IPS DF 4.7 (cell line): ENCODE data around the gene SEMA3B.
"Not testable (repeated sequence)": the region's sequence is repeated elsewhere in the genome, so short reads cannot be mapped to it uniquely, and the experiment has no call there.

Experiments
- DNase-seq: peaks from one replicate; pipeline ENCODE4 v3.0.0-alpha.2; 2013; ENCODE audit warnings: low spot score; ENCODE audit errors: extremely low read depth

SEMA3B gene

GRCh38 chr3:50293079-50293801, 24.3 kb downstream of the SEMA3B start:
- no peak for DNase-seq

DNA sequence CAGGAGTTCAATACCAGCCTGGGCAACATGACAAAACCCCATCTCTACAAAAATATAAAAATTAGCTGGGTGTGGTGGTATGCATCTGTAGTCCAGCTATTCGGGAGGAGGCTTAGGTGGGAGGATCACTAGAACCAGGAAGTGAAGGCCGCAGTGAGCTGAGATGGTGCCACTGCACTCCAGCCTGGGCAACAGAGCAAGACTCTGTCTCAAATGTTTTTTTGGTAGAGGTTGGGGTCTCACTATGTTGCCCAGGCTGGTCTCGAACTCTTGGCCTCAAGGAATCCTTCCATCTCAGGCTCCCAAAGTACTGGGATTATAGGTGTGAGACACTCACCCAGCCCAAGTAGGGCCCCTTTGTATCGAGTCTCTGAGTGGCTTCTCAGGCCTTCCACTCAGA, 25.1 kb downstream of the SEMA3B start:
- no peak for DNase-seq

DNA sequence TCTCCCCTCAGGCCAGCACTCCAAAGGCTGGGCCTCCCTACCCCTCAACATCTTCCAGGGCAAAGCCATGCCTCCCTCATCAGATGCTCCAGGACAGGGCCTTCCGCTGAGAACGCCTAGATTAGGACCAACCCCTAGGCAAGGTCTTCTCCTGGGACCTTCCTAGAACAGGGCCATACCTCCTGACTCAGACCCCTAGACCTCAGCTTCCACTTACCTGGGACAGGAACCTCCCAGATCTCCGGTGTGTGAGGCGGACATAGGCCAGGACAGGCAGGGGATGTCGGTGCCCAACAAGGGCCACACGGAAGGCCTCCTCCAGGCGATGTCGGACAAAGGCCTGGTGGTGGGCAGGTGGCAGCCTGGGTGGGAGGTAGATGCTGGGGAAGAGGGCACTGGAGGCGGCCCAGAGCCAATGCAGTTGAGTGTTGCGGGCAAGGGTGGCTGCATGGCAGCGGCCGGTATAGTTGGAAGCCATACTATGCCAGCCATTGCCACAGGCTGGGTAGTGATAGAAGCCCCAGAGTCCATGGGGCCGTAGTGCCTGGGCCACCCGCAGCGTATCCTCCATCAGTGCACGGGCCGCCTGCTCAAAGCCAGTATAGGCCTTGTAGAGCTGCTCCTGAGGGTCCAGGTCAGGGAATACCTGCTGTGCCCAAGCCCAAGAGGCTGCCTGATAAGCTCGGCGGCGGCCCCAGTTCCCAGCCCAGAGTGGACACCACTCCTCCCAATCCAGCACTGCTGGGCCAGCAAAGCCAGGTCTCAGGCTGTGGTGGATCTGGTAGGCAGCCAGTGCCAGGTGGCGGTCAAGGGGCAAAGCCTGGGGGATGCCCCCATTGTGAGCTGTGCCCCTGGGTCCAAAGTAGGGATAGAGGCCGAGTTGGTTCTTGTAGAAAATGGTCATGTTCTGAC, 25.8 kb downstream of the SEMA3B start:
- no peak for DNase-seq

DNA sequence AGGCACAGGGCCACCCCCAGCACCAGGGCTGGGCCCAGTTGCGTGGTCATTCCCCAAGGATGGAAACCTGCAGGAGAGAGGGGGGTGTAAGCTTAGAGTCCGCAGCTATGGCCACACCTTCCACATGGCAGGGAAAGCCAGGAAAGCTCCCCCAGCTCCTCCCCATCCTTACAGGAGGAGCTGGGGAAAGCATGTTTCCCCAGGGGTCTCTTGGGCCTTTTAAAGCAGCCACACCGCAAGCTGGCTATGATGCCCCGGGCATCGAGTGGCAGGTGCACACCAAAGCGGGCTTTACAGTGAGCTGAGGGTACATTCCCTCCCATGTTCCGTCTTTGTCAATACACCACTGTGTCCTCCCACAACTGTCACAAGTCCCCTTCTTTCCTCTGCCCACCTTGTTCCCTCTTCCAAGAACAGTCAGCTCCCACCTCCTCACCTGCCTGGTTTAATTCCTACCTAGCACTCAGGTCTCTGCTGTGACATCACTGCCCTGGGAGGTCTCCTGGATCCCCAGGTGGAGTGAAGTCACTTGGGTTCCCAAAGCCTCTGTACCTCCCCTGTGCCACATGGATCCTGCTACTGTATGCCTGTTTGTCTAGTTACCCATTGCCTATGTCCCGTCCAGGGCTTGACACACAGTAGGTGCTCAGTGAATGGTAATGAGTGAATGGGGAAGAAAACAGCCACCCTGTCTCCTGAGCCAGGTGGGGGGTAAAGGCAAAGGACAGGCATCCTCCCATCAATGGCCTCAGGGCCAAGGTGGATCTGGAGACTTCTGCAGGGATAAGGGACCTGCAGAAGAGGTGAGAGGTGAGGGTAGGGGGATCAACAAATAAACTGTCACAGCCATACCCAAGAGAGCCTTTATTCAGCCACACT, 26.8 kb downstream of the SEMA3B start:
- DNase-seq = no peak

GRCh38 chr3:50296721-50297383, 27.9 kb downstream of the SEMA3B start:
- no peak for DNase-seq

DNA sequence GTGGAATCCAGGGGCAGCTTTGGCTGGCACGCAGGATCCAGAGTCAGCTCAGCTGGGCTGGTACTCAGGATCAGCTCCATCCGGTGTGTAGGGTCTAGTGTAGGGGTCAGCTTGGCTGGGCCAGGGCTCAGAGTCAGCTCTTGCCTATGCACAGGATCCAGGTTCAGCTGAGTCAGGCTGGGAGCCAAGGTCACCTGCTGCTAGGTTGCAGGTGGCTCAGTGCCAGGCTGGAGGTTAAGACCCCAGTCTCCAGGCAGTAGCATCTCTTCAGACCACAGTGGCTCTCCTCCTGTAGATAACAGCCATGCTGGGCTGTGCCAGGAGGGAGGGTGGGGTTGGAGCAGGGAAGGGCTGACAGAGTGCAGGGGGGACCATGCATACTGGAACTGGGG, 28.4 kb downstream of the SEMA3B start:
- DNase-seq = no peak

DNA sequence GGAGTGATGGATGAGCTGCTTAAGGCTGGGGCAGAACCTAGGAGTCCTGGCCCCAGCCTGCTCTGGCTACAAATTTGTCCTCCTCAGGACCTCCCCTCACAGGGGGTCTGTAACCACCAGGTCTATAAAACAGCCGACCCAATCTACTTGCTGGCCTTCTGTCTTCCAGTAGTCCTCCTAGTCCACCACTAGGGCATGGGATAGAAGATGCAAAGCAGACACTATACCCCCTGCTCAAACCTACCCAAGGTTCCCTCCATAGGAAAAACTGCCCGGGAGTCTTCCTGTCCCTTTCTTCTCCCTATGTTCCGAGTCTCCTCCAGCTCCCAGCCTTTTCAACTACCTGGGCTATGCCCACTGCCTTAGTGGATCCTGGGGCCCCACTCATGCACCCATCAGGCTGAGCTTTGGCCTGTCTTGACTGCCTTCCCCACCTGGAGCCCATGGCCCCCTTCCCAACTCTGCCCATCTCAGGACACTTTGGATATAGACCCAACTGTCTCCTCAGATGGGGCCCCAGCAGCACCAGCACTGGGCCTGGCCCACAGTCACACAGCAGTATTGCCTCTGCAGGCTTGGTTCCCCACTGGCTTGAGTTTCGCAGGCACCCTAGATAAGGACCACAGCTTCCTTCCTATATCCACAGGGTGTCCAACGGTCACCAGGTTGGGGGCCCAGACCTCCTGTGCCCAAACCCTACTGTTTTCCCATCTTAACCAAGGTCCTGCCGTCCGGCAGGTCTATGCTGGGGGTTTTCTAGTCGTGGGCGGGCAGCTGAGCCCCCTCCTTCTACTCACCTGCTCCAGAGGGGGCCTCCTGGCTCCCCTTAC, 29.2 kb downstream of the SEMA3B start:
- DNase-seq = no peak

- no peak for DNase-seq
Measured at GRCh38 chr3:50298836-50299637, 30.1 kb downstream of the SEMA3B start, which contains the start of the genes HYAL3 and NAA80. HYAL3 (minus strand) TSS chr3:50299405; CDS start chr3:50295602, 3,803 bp downstream. NAA80 (minus strand) TSS chr3:50299405; CDS start chr3:50297463, 1,942 bp downstream.

DNA sequence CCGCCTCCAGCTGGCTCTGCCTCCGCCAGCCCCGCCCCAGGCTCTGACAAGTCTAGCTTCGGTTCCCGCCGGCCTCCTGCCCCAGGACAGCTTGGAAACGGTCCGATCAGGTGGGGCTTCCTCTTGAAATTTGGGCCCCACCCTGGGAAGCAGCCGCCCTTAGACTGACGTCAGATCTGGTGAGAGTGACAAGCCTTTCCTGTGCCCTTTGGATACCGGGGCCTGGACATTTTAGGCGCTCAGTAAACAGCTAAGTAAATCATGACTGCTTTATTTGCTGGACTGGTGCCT, 30.6 kb downstream of the SEMA3B start:
- no peak for DNase-seq

GRCh38 chr3:50299929-50300680, 31.2 kb downstream of the SEMA3B start:
- no peak for DNase-seq

DNA sequence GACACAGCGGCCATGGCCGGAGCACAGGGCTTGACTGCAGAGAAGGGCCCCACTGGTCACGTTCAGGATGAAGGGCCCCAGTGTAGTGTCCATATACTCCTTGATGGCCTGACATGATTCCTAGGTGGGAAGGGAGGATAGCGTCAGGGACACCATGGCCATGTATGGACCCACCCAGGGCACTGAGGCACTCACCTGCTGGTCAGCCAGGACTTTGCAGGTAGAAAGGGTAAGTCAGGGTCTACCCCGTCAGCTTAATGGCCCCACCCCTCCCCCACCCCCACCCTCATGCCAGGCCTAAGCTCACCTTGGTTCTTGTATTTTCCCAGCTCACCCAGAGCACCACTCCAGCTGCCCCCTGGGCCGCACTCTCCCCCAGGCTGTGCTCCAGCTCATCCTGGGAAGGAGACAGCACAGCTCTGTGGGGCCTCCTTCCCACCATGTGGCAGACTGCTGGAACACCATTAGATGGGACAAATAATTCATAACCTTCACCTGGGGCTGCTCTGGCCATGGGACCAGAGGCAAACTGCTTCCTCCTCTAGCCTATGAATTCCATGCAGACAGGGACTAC, 31.8 kb downstream of the SEMA3B start:
- no peak for DNase-seq

DNA sequence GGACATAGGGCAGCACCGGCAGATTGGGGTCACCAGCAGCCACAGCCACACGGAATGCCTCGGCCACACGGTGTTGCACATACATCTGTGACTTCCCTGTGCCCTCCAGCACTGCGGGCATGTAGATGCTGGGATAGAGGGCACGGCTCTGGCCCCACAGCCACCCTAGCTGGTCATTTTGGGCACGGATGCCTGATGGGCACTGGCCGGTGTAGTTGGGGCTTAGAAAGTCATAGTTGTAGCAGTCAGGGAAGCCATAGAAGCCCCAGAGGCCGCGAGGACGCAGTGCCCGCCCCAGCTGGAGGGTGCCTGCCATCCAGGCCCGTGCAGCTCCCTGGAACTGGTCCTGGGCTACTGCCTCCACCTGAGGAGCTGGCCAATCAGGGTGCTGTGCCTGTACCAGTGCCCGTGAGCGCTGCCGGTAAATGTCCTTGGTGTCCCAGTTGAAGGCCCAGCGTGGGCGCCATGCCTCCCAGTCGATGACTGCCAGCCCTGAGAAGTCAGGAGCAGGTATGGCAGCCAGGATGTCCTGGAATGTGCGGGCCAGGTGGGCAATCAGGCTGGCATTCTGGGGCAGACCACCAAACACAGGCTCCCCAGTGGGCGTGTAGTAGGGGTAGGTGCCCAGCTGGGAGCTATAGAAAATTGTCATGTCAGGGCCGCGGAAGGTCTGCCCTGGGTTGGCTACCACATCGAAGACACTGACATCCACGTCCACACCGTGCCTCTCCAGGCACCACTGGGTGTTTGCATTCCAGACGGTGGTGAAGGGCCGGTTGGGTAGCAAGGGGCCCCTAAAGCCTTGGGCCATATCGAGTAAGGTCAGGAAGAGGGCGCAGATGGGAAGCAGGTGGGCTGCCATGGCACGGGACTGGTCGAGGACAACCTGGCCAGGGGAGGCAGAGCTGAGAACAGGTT, 33.4 kb downstream of the SEMA3B start:
- DNase-seq = no peak

DNA sequence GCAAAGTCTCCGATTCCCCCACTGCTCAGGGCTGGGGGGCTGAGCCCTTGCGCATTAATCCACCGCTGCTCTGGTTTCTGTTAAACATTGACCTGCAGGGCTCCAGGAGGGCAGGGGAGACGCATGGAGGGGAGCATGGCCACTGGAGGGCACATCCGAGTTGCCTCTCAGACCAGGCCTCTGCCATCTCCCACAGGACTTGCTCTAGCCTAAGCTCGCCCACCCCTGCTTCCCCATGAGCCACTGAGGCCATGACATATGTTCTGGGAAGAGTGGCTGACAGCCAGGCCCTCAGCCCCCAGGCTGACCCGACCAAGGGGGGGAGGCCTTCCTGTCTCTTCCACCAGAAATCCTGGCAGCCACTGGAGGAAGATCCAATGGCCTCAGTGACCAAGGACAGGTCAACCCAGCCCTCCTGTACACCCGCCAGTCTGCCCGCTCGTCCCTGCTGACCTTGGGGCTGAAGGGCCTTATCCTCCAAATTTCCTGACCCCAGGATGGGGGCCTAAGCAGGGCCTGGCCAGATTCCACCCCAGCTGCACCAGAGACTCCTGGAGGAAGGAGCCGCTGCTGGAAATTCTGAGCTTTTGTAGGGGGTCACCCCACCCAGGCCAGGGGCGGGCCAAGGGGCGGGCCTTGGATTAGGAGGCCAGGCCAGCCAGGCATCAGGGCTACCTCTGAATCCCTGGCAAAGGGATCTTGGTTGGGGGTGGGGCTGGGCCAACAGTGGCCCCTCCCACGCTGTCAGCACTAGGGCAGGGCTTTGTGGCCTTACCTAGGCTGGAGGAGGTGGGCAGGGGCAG, 34.3 kb downstream of the SEMA3B start, which contains the start of gene HYAL1:
HYAL1 (minus strand) TSS at position 562 of the 803 bp plus-strand sequence. CDS start 618 bp downstream, outside the sequence.
- no peak for DNase-seq

GRCh38 chr3:50304601-50305000, 35.7 kb downstream of the SEMA3B start:
- no peak for DNase-seq

GRCh38 chr3:50312041-50312440, 43.1 kb downstream of the SEMA3B start:
- not testable (repeated sequence) for DNase-seq

- no peak for DNase-seq
Measured at GRCh38 chr3:50314342-50314741, 45.4 kb downstream of the SEMA3B start.
